ENCODE measurements around the gene JAKMIP2.

DNA sequence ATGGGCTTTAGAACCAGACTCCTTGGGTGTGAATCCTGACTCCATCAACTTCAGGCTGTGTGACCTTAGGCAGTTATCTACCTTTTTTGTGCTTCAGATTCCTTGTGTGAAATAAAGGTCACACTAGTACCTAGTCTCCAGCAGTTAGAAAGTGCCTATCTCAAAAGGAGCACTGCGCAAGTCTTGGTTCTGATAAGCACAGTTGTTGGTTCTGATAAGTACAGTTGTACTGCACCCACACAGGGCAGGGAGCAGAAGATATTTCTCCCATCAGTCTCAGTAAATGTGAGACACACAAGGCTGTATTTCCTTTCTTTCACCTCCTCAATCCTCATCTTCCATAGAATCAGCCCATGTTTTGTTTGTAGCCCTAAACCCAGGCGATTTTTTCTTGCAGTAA, 156.1 kb downstream of the JAKMIP2 start:
- TF ChIP-seq POLR2AphosphoS5 (IDR thresholded peaks at IDR 0.05; ENCODE audit: low read depth, low read length): no peak
- TF ChIP-seq TAF1 (IDR thresholded peaks at IDR 0.05; ENCODE audit: low read depth, low read length): no peak

All from GM12891 (cell line).